GM18519 (cell line): ENCODE results near the gene NKTR.

Source experiments
- ATAC-seq: cut with Tn5 transposase; IDR thresholded peaks from one replicate; pipeline ENCODE4 v1.9.1; 2021; ENCODE audit warnings: mild to moderate bottlenecking, moderate library complexity; ENCODE audit not compliant: unreplicated experiment, low FRiP score

The NKTR gene

GRCh38 chr3:42660131-42660715 lies 59.7 kb downstream of the NKTR start:
- no peak for ATAC-seq

- ATAC-seq: no peak
Observed at GRCh38 chr3:42660898-42661297, 60.4 kb downstream of the NKTR start.

- no peak for ATAC-seq
Observed at GRCh38 chr3:42661593-42662022, 61.1 kb downstream of the NKTR start.

GRCh38 chr3:42662037-42662812 lies 61.7 kb downstream of the NKTR start:
- no peak for ATAC-seq

GRCh38 chr3:42662813-42663535 lies 62.5 kb downstream of the NKTR start:
- ATAC-seq: no peak

- ATAC-seq: no peak
Observed at GRCh38 chr3:42663581-42664437, 63.3 kb downstream of the NKTR start.

- no peak for ATAC-seq
Observed at GRCh38 chr3:42664438-42664803, 63.9 kb downstream of the NKTR start.

GRCh38 chr3:42665050-42665878 lies 64.8 kb downstream of the NKTR start:
- no peak for ATAC-seq

GRCh38 chr3:42666022-42666421 lies 65.5 kb downstream of the NKTR start:
- no peak for ATAC-seq

- no peak for ATAC-seq
Observed at GRCh38 chr3:42666577-42666998, 66.1 kb downstream of the NKTR start.

GRCh38 chr3:42667096-42667522 lies 66.6 kb downstream of the NKTR start:
- no peak for ATAC-seq

GRCh38 chr3:42667523-42668412 lies 67.3 kb downstream of the NKTR start:
- no peak for ATAC-seq

- no peak for ATAC-seq
Observed at GRCh38 chr3:42668413-42668760, 67.9 kb downstream of the NKTR start.

- ATAC-seq: no peak
Observed at GRCh38 chr3:42668793-42669217, 68.3 kb downstream of the NKTR start.

- no peak for ATAC-seq
Observed at GRCh38 chr3:42670051-42670576, 69.6 kb downstream of the NKTR start.

- no peak for ATAC-seq
Observed at GRCh38 chr3:42670670-42671069, 70.2 kb downstream of the NKTR start.

- no peak for ATAC-seq
Observed at GRCh38 chr3:42672515-42672914, 72.0 kb downstream of the NKTR start.

- no peak for ATAC-seq
Observed at GRCh38 chr3:42673082-42673481, 72.6 kb downstream of the NKTR start.

GRCh38 chr3:42674146-42674545 lies 73.7 kb downstream of the NKTR start:
- ATAC-seq: no peak
